Cardiac muscle cell (in vitro differentiated cells and primary cell): ENCODE data around the gene RNFT2. TPM values are rescaled to one million over a fixed set of nuclear protein-coding genes. Genes with fewer than 3 reads are reported as not detected.

Source experiments
- DNase-seq, 2 donors: peaks; one replicate each; pipeline versions ENCODE4 v3.0.0 to v3.0.0-alpha.2; 2010 to 2017; ENCODE audit warnings: low read depth in 1 of 2, low spot score in 1 of 2
- H3K27ac ChIP-seq: fragments of 200-600 bp; sonication (generic); 2 replicates; pipeline ENCODE4 v1.5.1; 2016
- H3K27me3 ChIP-seq: fragments of 200-600 bp; sonication (generic); 2 replicates; pipeline ENCODE4 v1.6.0; 2016; ENCODE audit warnings: control low read depth
- H3K36me3 ChIP-seq: fragments of 200-600 bp; sonication (generic); 2 replicates; pipeline ENCODE4 v1.5.1; 2016; ENCODE audit warnings: control low read depth
- H3K4me1 ChIP-seq: fragments of 200-600 bp; sonication (generic); 2 replicates; pipeline ENCODE4 v1.8.1; 2017; ENCODE audit warnings: low read depth, mild to moderate bottlenecking, mixed run types
- H3K4me3 ChIP-seq: fragments of 200-600 bp; sonication (generic); 2 replicates; pipeline ENCODE4 v1.5.1; 2016; ENCODE audit warnings: mild to moderate bottlenecking
- H3K9me3 ChIP-seq: fragments of 200-600 bp; sonication (generic); 2 replicates; pipeline ENCODE4 v1.5.1; 2017; ENCODE audit warnings: low read depth, mild to moderate bottlenecking, control low read depth
- CTCF ChIP-seq: IDR thresholded peaks from 2 replicates; pipeline ENCODE4 v1.5.1; 2012; ENCODE audit warnings: low read depth, mild to moderate bottlenecking, low read length
- polyA plus RNA-seq: library from polyadenylated mRNA; unstranded; fragments of >200 nt; fragmentation: Nextera tagmentation; extraction: Ambion mirVana; gene quantifications from 2 replicates; pipeline ENCODE4 v1.2.1, GENCODE V29; 2016
- total RNA-seq: library from RNA; depleted of rRNA; stranded (reverse); fragments of >200 nt; gene quantifications from 2 replicates; pipeline ENCODE4 v1.2.3, GENCODE V29; 2016

Gene RNFT2
- total and polyA plus RNA-seq, 2 experiments from 2014 or later = 11.0 to 19.1 TPM

- TF ChIP-seq CTCF = no peak
- Histone ChIP-seq H3K27ac (no peak overlapping the region), H3K4me1 (no peaks in the 10 kb centered on the region), H3K36me3 (no peaks in the 10 kb centered on the region), H3K9me3 (no peaks in the 10 kb centered on the region), H3K27me3 (no peaks in the 10 kb centered on the region), H3K4me3 (no peak overlapping the region)
- no peak for DNase-seq
Measured at GRCh38 chr12:116867523-116867922, 129.4 kb downstream of the RNFT2 start.

DNA sequence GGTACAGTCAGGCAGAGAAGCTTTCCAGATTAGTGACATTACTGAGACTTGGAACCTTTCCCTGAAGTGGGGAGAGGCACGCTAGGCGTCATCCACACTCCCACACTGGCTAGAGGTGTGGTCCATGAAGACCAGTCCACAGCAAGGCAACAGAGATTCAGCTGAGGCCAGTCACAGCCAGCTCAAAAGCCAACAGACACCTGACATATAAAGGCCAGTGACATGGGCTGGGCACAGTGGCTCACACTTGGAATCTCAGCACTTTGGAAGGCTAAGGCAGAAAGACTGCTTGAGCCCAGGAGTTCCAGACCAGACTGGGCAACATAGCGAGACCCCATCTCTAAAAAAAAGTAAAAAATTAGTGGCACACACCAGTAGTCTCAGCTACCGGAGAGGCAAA, 132.2 kb downstream of the RNFT2 start:
- Histone ChIP-seq H3K36me3 (no peaks in the 10 kb centered on the region), H3K27me3 (no peaks in the 10 kb centered on the region), H3K27ac (no peak overlapping the region), H3K4me3 (no peak overlapping the region), H3K9me3 (no peaks in the 10 kb centered on the region), H3K4me1 (no peaks in the 10 kb centered on the region)
- TF ChIP-seq CTCF = no peak
- DNase-seq = no peak

DNA sequence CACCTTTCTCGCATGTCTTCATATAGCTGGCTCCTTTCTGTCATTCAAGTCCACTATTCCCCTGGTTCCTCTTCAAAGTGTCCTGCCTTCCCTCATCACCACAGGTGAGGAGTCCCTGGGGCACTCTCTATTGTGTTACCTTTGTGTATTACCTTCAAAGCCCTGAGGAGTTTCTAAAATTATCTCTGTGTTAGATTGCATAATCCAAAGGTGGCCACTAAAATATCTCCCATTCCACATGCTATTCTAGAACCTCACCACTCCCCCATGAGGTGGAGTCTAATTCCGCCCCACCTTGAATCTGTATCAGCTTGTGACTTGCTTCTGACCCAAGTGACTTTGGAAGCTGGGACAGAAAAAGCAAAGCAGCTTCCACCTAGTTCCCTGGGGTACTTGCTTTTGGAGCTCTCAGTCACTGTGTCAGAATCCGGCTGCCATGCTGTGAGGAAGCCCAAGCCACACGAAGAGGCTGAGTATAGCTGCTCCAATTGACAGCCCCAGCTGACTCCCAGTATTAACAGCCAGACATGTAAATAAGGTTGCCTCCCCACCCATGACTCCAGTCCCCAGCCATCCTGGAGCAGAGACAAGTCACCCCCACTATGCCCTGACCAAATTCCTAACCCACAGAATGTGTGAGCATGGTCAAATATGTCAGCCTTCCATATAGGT, 136.3 kb downstream of the RNFT2 start:
- TF ChIP-seq CTCF = no peak
- no peak overlapping the region for H3K27ac ChIP-seq
- DNase-seq = no peak
- peaks cover 40% of the 10 kb centered on the region for H3K27me3 ChIP-seq
- H3K36me3 ChIP-seq = no peaks in the 10 kb centered on the region
- no peaks in the 10 kb centered on the region for H3K9me3 ChIP-seq
- peaks cover 12% of the 10 kb centered on the region for H3K4me1 ChIP-seq
- no peak overlapping the region for H3K4me3 ChIP-seq

- Histone ChIP-seq H3K36me3 (no peaks in the 10 kb centered on the region), H3K4me1 (peaks cover 12% of the 10 kb centered on the region), H3K4me3 (no peak overlapping the region), H3K27me3 (peaks cover 57% of the 10 kb centered on the region), H3K27ac (no peak overlapping the region), H3K9me3 (no peaks in the 10 kb centered on the region)
- TF ChIP-seq CTCF = no peak
- DNase-seq = peak in 1 of 2 donors; percentile 62
Measured at GRCh38 chr12:116876151-116876869, 138.2 kb downstream of the RNFT2 start.

DNA sequence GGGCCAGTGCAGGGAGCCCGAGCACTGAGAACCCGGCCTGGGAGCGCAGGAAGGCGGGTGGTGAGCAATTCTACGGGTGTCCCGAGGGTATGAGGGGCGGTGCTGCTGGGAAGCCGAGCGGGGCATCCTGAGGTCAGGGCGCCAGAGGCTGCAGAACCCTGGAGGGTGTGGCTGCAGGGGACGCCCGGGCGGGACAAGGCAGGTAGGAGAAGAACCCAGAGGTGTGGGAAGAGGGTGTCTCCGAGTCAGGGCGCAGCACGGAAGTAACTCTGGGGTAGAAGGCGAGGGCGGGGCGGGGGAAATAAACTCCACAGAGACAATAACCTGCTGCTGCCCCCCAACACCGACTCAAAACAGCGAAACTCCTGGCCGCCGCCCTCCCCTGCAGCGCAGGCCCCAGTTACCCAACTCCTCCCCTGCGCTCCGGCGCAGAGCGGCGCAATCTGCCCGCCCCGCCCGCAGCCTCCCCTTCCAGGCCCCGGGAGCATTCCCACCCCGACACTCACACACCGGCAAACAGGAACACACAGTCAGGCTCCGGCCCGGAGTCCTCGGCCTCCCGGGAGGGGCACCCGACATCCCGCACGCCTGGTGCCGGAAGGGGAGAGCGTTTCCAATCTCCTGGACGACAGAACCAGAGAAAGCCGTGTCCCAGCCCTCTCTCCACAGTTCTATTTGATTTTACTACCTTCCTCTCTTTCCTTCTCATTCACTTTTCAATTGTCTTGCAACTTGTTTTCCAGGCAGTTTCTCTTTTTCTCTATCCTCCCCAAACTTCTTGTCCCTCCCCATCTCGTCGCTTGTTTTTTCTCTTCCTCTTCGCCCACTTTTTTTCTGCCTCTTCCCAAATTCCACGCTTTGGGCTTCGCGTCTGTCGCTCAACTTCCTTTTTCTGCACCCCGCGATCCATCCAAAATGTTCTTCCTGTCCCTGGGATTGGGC, 140.7 kb downstream of the RNFT2 start:
- Histone ChIP-seq H3K27me3 (peaks cover 82% of the 10 kb centered on the region), H3K36me3 (no peaks in the 10 kb centered on the region), H3K4me1 (peaks cover 15% of the 10 kb centered on the region), H3K27ac (no peak overlapping the region), H3K4me3 (peak overlapping the region; percentile 34), H3K9me3 (no peaks in the 10 kb centered on the region)
- peak; percentile 17 to 19 for DNase-seq
- no peak for TF ChIP-seq CTCF
